CD4-positive, alpha-beta T cell treated with Interleukin-17A for 1 hour (primary cell): ENCODE data around the gene PPP1R7.
"Not testable (repeated sequence)": the region's sequence is repeated elsewhere in the genome, so short reads cannot be mapped to it uniquely, and the experiment has no call there.

Experiments
- DNase-seq: peaks from one replicate; pipeline ENCODE4 v3.0.0-alpha.2; 2020

Gene PPP1R7

GRCh38 chr2:241149925-241150659, at the start of gene PPP1R7:
Gene PPP1R7, plus strand, starts transcription at chr2:241150467. Its CDS starts 29 bp downstream, at chr2:241150496.
- peak; percentile 97 for DNase-seq

GRCh38 chr2:241102239-241102803, 47.9 kb upstream of the PPP1R7 start, which contains the start of gene MTERF4:
Gene MTERF4, minus strand, starts transcription at chr2:241102287. Its CDS starts 14 bp downstream, at chr2:241102273.
- peak; percentile 90 for DNase-seq

GRCh38 chr2:241103176-241103595, 47.1 kb upstream of the PPP1R7 start:
- peak; percentile 9 for DNase-seq

GRCh38 chr2:241104611-241105010, 45.7 kb upstream of the PPP1R7 start:
- not testable (repeated sequence) for DNase-seq

GRCh38 chr2:241105641-241106040, 44.6 kb upstream of the PPP1R7 start:
- no peak for DNase-seq

- no peak for DNase-seq
Observed at GRCh38 chr2:241107031-241107783, 43.1 kb upstream of the PPP1R7 start.

- DNase-seq, result peak; percentile 72
Observed at GRCh38 chr2:241108271-241109209, 41.7 kb upstream of the PPP1R7 start.

GRCh38 chr2:241109210-241110088, 40.8 kb upstream of the PPP1R7 start:
- peak; percentile 44 for DNase-seq

GRCh38 chr2:241110089-241110606, 40.1 kb upstream of the PPP1R7 start:
- no peak for DNase-seq

GRCh38 chr2:241110607-241111439, 39.4 kb upstream of the PPP1R7 start:
- peak; percentile 15 for DNase-seq

- DNase-seq, result peak; percentile 54
Observed at GRCh38 chr2:241111440-241111805, 38.8 kb upstream of the PPP1R7 start.

- no peak for DNase-seq
Observed at GRCh38 chr2:241112046-241112445, 38.2 kb upstream of the PPP1R7 start.

GRCh38 chr2:241112592-241112991, 37.7 kb upstream of the PPP1R7 start:
- peak; percentile 71 for DNase-seq

- DNase-seq, result no peak
Observed at GRCh38 chr2:241114836-241115235, 35.4 kb upstream of the PPP1R7 start.

GRCh38 chr2:241115361-241115760, 34.9 kb upstream of the PPP1R7 start:
- DNase-seq, result no peak

- DNase-seq, result no peak
Observed at GRCh38 chr2:241116606-241117560, 33.4 kb upstream of the PPP1R7 start.

- no peak for DNase-seq
Observed at GRCh38 chr2:241118737-241119505, 31.3 kb upstream of the PPP1R7 start.

- DNase-seq, result no peak
Observed at GRCh38 chr2:241120440-241120839, 29.8 kb upstream of the PPP1R7 start.
